Endothelial cell (in vitro differentiated cells): ENCODE results near the gene EDIL3. TPM values are rescaled to one million over a fixed set of nuclear protein-coding genes. Genes with fewer than 3 reads are reported as not detected.

Experiments used
- DNase-seq: peaks from one replicate; pipeline ENCODE4 v3.0.0; 2021; ENCODE audit warnings: low spot score
- H3K27ac Mint-ChIP-seq: one replicate; pipeline ENCODE4 v1.8.0; 2021; ENCODE audit warnings: mixed read lengths, inconsistent platforms; ENCODE audit not compliant: unreplicated experiment
- H3K27me3 Mint-ChIP-seq: one replicate; pipeline ENCODE4 v1.8.0; 2021; ENCODE audit warnings: mild to moderate bottlenecking, moderate library complexity, mixed read lengths, inconsistent platforms; ENCODE audit not compliant: unreplicated experiment
- H3K36me3 Mint-ChIP-seq: one replicate; pipeline ENCODE4 v1.8.0; 2021; ENCODE audit warnings: mild to moderate bottlenecking, low read depth, mixed read lengths, inconsistent platforms; ENCODE audit not compliant: unreplicated experiment
- H3K4me1 Mint-ChIP-seq: one replicate; pipeline ENCODE4 v1.8.0; 2021; ENCODE audit warnings: mild to moderate bottlenecking, mixed read lengths, inconsistent platforms; ENCODE audit not compliant: unreplicated experiment
- H3K4me3 Mint-ChIP-seq: one replicate; pipeline ENCODE4 v1.8.0; 2021; ENCODE audit warnings: mild to moderate bottlenecking, mixed read lengths, inconsistent platforms; ENCODE audit not compliant: unreplicated experiment
- H3K9me3 Mint-ChIP-seq: one replicate; pipeline ENCODE4 v1.8.0; 2021; ENCODE audit warnings: mixed read lengths, inconsistent platforms; ENCODE audit not compliant: unreplicated experiment
- total RNA-seq: library from RNA; stranded (reverse); fragmentation: NEBNext Ultra II Directional; extraction: Animal tissue kit (Norgen Biotek cat#: 25700); gene quantifications from one replicate; pipeline ENCODE4 v1.2.1, GENCODE V29; 2021; ENCODE audit not compliant: unreplicated experiment
- TF ChIP-seq, protein P1 (sequence below): fragments of 200-600 bp; sonication (generic); IDR thresholded peaks from one replicate; pipeline ENCODE4 v1.5.0; 2021; ENCODE audit warnings: antibody characterized with exemption; ENCODE audit not compliant: unreplicated experiment

Gene EDIL3
- total RNA-seq, 1 donor from 2014 or later = 74.6 TPM

DNA sequence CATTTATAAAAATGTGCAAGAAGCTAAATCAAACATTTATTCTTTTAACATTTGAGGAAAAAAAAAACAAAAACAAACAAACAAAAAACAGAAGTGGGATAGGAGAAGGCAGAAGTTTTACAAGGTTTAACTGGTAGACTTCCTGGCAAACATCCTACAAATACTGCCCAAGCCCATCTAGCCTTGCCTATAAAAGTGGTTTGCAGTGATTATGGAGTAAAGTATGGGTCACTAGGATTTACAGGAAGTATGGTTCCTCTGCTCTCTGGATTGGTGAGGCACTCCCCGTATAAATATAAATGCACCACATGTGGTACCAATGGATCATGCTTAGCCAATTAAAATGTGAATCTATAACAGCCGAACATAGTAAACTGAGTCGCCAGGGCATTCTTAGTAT is 291.9 kb downstream of the EDIL3 start:
- Mint-ChIP-seq H3K27me3 (peaks cover 3% of the 10 kb centered on the region), H3K36me3 (peaks cover 18% of the 10 kb centered on the region), H3K4me3 (no peak overlapping the region), H3K4me1 (no peaks in the 10 kb centered on the region), H3K27ac (no peak overlapping the region), H3K9me3 (peaks cover 12% of the 10 kb centered on the region)
- TF ChIP-seq, protein P1, sequence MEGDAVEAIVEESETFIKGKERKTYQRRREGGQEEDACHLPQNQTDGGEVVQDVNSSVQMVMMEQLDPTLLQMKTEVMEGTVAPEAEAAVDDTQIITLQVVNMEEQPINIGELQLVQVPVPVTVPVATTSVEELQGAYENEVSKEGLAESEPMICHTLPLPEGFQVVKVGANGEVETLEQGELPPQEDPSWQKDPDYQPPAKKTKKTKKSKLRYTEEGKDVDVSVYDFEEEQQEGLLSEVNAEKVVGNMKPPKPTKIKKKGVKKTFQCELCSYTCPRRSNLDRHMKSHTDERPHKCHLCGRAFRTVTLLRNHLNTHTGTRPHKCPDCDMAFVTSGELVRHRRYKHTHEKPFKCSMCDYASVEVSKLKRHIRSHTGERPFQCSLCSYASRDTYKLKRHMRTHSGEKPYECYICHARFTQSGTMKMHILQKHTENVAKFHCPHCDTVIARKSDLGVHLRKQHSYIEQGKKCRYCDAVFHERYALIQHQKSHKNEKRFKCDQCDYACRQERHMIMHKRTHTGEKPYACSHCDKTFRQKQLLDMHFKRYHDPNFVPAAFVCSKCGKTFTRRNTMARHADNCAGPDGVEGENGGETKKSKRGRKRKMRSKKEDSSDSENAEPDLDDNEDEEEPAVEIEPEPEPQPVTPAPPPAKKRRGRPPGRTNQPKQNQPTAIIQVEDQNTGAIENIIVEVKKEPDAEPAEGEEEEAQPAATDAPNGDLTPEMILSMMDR = no peak
- no peak for DNase-seq

DNA sequence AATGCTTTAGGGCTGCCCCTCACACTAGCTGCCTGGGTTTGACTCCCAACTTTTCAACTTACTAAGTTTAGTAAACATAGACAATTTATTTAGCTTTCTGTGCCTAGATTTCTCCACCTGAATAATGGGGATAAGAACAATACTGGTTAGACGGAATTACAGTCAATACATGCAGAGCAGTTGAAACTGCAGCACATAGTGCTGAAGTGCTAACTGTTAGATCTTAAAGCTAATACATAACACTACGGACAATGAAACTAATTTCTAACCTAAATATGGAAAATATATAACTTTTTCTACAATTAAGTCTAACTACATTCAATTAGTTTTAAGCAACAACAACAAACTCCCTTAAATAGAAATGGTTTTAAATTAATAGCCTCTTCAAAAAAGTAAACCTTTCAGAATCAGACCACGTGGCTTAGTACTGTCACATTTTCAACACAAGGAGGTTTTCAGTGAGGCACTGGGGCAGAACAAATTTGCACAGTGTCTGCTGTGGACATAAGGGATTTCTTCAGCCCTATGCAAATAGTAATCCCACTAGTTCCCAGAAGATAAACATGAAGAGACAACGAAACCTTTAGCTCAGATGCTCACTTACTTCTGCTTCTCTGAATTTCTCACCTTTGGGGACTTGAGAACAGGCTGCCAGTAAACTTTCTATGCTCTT is 293.4 kb downstream of the EDIL3 start:
- Mint-ChIP-seq H3K4me3 (no peak overlapping the region), H3K27me3 (peaks cover 3% of the 10 kb centered on the region), H3K36me3 (peaks cover 10% of the 10 kb centered on the region), H3K4me1 (no peaks in the 10 kb centered on the region), H3K27ac (no peak overlapping the region), H3K9me3 (peaks cover 4% of the 10 kb centered on the region)
- no peak for DNase-seq
- TF ChIP-seq, protein P1 = no peak

DNA sequence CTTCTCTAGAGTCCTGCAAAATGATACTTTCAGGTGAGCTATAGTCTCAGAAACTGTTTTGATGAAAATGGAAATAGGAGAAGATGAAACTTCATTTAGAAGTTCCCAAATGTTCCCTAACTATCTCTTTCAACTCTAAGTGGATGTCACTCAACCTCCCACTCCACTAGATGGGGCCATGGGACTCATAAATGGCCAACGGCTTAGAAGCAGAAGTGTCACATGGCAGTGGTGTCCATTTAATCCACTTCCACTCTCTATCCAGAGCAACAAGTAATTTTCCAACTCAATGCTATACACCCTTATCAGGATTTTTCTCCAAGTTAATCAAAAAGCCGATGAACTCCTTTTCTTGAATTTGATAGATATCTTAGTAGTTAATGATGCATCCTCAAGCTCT is 295.7 kb downstream of the EDIL3 start:
- TF ChIP-seq, protein P1 = no peak
- Mint-ChIP-seq H3K4me3 (no peak overlapping the region), H3K27ac (no peak overlapping the region), H3K36me3 (no peaks in the 10 kb centered on the region), H3K27me3 (no peaks in the 10 kb centered on the region), H3K9me3 (no peaks in the 10 kb centered on the region), H3K4me1 (no peaks in the 10 kb centered on the region)
- no peak for DNase-seq

DNA sequence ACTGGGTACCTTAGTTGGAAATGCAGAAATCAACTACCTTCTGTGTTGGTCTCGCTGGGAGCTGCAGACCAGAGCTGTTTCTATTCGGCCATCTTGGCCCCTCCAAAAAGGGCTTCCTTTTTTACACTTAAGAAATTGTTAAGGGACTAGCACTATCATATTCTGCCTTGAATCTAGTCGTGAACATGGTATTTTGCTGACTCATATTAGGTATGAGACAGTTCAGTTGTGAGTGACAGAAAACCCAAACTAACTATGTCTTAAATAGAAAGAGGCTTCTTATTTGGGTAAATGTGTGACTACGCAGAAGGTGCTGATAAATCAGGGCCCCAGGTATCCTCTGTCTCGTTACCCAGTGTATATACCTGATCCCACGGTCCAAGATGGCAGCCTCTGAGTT is 298.2 kb downstream of the EDIL3 start:
- Mint-ChIP-seq H3K27ac (no peak overlapping the region), H3K4me3 (no peak overlapping the region), H3K4me1 (no peaks in the 10 kb centered on the region), H3K27me3 (no peaks in the 10 kb centered on the region), H3K36me3 (no peaks in the 10 kb centered on the region), H3K9me3 (no peaks in the 10 kb centered on the region)
- no peak for DNase-seq
- TF ChIP-seq, protein P1 = no peak

DNA sequence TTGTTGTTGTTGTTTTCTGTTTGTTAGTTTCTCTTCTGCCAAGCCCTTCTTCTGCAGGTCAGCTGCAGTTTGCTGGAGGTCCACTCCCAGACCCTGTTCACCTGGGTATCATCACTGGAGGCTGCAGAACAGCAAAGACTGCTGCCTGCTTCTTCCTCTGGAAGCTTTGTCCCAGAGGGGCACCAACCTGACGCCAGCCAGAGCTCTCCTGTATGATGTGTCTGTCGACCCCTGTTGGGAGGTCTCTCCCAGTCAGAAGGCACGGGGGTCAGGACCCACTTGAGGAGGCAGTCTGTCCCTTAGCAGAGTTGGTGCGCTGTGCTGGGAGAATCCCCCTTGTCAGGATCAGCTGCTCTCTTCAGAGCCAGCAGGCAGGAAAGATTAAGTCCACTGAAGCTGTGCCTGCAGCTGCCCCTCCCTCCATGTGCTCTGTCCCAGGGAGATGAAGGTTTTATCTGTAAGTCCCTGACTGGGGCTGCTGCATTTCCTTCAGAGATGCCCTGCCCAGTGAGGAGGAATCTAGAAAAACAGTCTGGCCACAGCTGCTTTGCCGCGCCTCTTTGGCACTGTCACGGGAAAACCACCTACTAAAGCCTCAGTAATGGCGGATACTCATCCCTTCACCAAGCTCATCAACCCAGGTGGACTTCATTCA is 299.2 kb downstream of the EDIL3 start:
- TF ChIP-seq, protein P1 = no peak
- H3K36me3 Mint-ChIP-seq = no peaks in the 10 kb centered on the region
- H3K9me3 Mint-ChIP-seq = no peaks in the 10 kb centered on the region
- no peak for DNase-seq
- H3K4me3 Mint-ChIP-seq = no peak overlapping the region
- H3K4me1 Mint-ChIP-seq = no peaks in the 10 kb centered on the region
- no peaks in the 10 kb centered on the region for H3K27me3 Mint-ChIP-seq
- H3K27ac Mint-ChIP-seq = no peak overlapping the region
